ENCODE results near the gene LAMB4. TPM values are rescaled to one million over a fixed set of nuclear protein-coding genes. Genes with fewer than 3 reads are reported as not detected.

Gene LAMB4
- total and polyA plus RNA-seq, 2 of the 8 experiments (the other 6 are each of a cell fraction or from before 2014, with no cell fraction given) = not detected

GRCh38 chr7:108140671-108141070, 10.5 kb upstream of the LAMB4 start:
- no peak overlapping the region for H4K91ac ChIP-seq (replicated peaks; ENCODE audit: insufficient read length, low read length)
- no peak overlapping the region for H2BK20ac ChIP-seq (ENCODE audit: low read length)
- H4K8ac ChIP-seq (ENCODE audit: extremely low read depth, insufficient read depth, low read length) = no peak overlapping the region
- TF ChIP-seq SP1 (IDR thresholded peaks at IDR 0.05; ENCODE audit: low read depth, low read length) (no peak), KDM5A (IDR thresholded peaks at IDR 0.05; ENCODE audit: low read length) (no peak), EP300 (IDR thresholded peaks at IDR 0.05; ENCODE audit: borderline replicate concordance in 1 of 2, low read depth in 2 of 2, low read length in 2 of 2) (no peak), TAF7 (optimal IDR thresholded peaks at IDR 0.05; ENCODE audit: borderline replicate concordance, low read depth, low read length) (no peak), RFX5 (IDR thresholded peaks at IDR 0.05; ENCODE audit: borderline replicate concordance, low read depth, low read length) (no peak), MAFK (IDR thresholded peaks at IDR 0.05; ENCODE audit: low read depth, low read length) (no peak), E2F6 (IDR thresholded peaks at IDR 0.05) (no peak), CTCF (IDR thresholded peaks at IDR 0.05; ENCODE audit: control extremely low read depth in 1 of 3, insufficient read depth in 1 of 3, low read depth in 1 of 3, low read length in 3 of 3) (no peak), ZNF274 (IDR thresholded peaks at IDR 0.05; ENCODE audit: borderline replicate concordance, extremely low read depth, low read length) (no peak), FOSL1 (IDR thresholded peaks at IDR 0.05; ENCODE audit: insufficient read depth, low read depth, low read length) (no peak), CTBP2 (IDR thresholded peaks at IDR 0.05; ENCODE audit: borderline replicate concordance, insufficient read depth, insufficient read length, low read length) (no peak)
- H2BK5ac ChIP-seq (ENCODE audit: low read depth, low read length) = no peak overlapping the region
- H3K36me3 ChIP-seq (ENCODE audit: control insufficient read depth in 2 of 4, insufficient read depth in 4 of 4, low read length in 3 of 4) = no peaks in the 10 kb centered on the region
- DNase-seq (ENCODE audit: low read depth in 1 of 2, low spot score in 2 of 2) (no peak), FAIRE-seq (no peak)
- H3K4ac ChIP-seq (replicated peaks; ENCODE audit: insufficient read length, low read depth, low read length) = no peak overlapping the region
- H3K14ac ChIP-seq (ENCODE audit: insufficient read length) = no peak overlapping the region
- H2BK12ac ChIP-seq (ENCODE audit: low read depth, low read length) = no peak overlapping the region
- no peak overlapping the region for H3K23ac ChIP-seq (ENCODE audit: insufficient read length)
- H3K4me1 ChIP-seq (replicated peaks in 1 of 4; ENCODE audit: control insufficient read depth in 3 of 4, insufficient read depth in 4 of 4, low read length in 3 of 4) = peaks cover 0 to 3% (median 0%) of the 10 kb centered on the region in 4 experiments; a peak in 3 of 7 replicates
- H3K4me2 ChIP-seq (ENCODE audit: insufficient read depth in 1 of 2, low read depth in 2 of 2, low read length in 2 of 2) = no peak overlapping the region
- no peak overlapping the region for H3K27ac ChIP-seq (ENCODE audit: low read depth, low read length)
- H3K79me1 ChIP-seq (ENCODE audit: low read depth, low read length) = no peaks in the 10 kb centered on the region
- H3K18ac ChIP-seq (ENCODE audit: extremely low read depth, low read length) = no peak overlapping the region
- POLR2A ChIA-PET (ENCODE audit: partially characterized antibody) = interaction anchor here (1.1 kb wide), 1 partner anchor 11 kb away, joined by 4 read pairs; the partner anchor contains the start of gene LAMB4
- no peak overlapping the region for H3K9ac ChIP-seq (replicated peaks in 1 of 4; ENCODE audit: extremely low read depth in 1 of 4, low read depth in 3 of 4, low read length in 3 of 4)
- no peaks in the 10 kb centered on the region for H3K79me2 ChIP-seq (ENCODE audit: control insufficient read depth in 1 of 2, insufficient read depth in 2 of 2, low read length in 2 of 2)
- no peaks in the 10 kb centered on the region for H3K9me3 ChIP-seq (ENCODE audit: insufficient read depth in 2 of 2, low read depth in 1 of 2, low read length in 1 of 2)
- H3K27me3 ChIP-seq (replicated peaks in 1 of 4; ENCODE audit: control insufficient read depth in 3 of 4, extremely low read depth in 1 of 4, insufficient read depth in 3 of 4, low read length in 3 of 4) = no peaks in the 10 kb centered on the region
- no peak overlapping the region for H2BK15ac ChIP-seq (ENCODE audit: low read length)
- H3K4me3 ChIP-seq (ENCODE audit: extremely low read depth in 1 of 4, insufficient read depth in 2 of 4, low read depth in 3 of 4, low read length in 4 of 4) = no peak overlapping the region
- no peak overlapping the region for H3K56ac ChIP-seq (replicated peaks; ENCODE audit: insufficient read length, low read depth, low read length)
- H2AK5ac ChIP-seq (ENCODE audit: low read depth, low read length) = no peak overlapping the region
- H2AFZ ChIP-seq (ENCODE audit: low read length) = no peak overlapping the region
- H4K20me1 ChIP-seq (replicated peaks in 1 of 2; ENCODE audit: control insufficient read depth in 1 of 2, insufficient read depth in 2 of 2, low read length in 2 of 2) = no peaks in the 10 kb centered on the region
- no peak overlapping the region for H4K5ac ChIP-seq (ENCODE audit: insufficient read length, low read depth, low read length)
- no peaks in the 10 kb centered on the region for H3K23me2 ChIP-seq (ENCODE audit: low read depth, low read length)
- CTCF ChIA-PET (ENCODE audit: partially characterized antibody) = interaction anchor here (1.0 to 4.2 kb wide), 3 partner anchors 27 to 35 kb away, joined by 3 to 16 read pairs (median 7); no protein-coding TSS in a partner anchor
- H2BK120ac ChIP-seq (replicated peaks; ENCODE audit: low read depth, low read length) = no peak overlapping the region

Measured in H1 (cell line).